Endothelial cell of umbilical vein (primary cell): ENCODE data around the gene PRKCSH.

Source experiments
- CTCF ChIP-seq, 2 donors: IDR thresholded peaks; 1 replicate in 1 of 2; 2 replicates in 1 of 2; pipeline ENCODE4 v1.5.1; 2011; ENCODE audit warnings: low read length in 2 of 2, mild to moderate bottlenecking in 2 of 2, moderate library complexity in 2 of 2, control low read depth in 1 of 2, inconsistent platforms in 1 of 2, low read depth in 1 of 2; ENCODE audit not compliant: insufficient read depth in 1 of 2; ENCODE audit errors: extremely low read depth in 1 of 2
- EZH2 ChIP-seq: IDR thresholded peaks from 2 replicates; pipeline ENCODE4 v1.6.1; 2012; ENCODE audit warnings: borderline replicate concordance, low read depth, mild to moderate bottlenecking, moderate library complexity, low read length, inconsistent platforms; ENCODE audit not compliant: severe bottlenecking
- MAX ChIP-seq: IDR thresholded peaks from 2 replicates; pipeline ENCODE4 v1.6.1; 2011; ENCODE audit not compliant: insufficient read depth, insufficient read length

- no peak for TF ChIP-seq CTCF (IDR thresholded peaks at IDR 0.05; ENCODE audit: extremely low read depth in 1 of 2, insufficient read depth in 1 of 2, low read depth in 1 of 2, low read length in 2 of 2)
- TF ChIP-seq EZH2 = no peak
- TF ChIP-seq MAX = no peak
These were observed 43.9 kb downstream of the PRKCSH start for GRCh38 chr19:11479090-11479897.
